Measurements from ENCODE around the gene KLHL26.
"Not testable (repeated sequence)": the region's sequence is repeated elsewhere in the genome, so short reads cannot be mapped to it uniquely, and the experiment has no call there.

Gene KLHL26

DNA sequence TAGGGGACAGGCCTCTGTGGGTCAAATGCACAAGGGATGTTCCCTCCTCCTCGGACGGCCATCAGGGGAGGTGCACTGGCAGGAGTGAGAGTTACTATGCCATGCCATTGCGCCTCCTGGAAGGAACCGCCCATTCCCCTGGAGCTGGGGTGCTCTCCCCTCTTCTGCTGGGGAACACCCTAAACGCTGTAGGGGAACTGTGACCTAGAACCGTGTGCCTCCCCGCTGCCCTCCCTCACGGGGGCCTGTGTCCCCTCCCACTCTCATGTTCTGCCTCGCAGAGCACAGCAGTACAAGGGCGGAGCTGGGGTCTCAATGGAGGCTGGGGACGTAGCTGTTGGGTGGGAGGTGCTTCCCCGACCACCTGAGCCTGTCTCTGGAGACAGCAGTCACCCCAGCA lies 29.5 kb downstream of the KLHL26 start:
- DNase-seq (ENCODE audit: low read depth in 2 of 2), result no peak

DNA sequence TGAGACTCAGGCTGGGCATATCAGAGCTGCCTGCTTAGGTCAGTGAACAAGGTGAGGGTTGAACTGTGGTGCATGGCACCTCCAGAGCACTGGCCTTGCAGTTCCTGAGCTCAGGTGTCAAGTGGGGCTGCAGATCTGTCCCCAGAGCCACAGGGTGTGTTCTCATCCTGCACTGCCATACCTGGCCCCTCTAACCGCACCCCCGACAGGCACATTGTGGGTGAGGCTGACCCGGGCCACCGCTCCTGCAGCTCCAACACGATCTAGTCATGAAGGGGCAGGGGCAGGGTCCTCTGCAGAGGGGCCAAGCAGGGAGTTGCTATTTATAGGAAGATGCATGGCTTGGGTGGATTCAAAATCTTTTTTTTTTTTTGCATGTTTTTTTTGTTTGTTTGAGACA lies 30.0 kb downstream of the KLHL26 start:
- DNase-seq (ENCODE audit: low read depth in 2 of 2), result no peak

DNA sequence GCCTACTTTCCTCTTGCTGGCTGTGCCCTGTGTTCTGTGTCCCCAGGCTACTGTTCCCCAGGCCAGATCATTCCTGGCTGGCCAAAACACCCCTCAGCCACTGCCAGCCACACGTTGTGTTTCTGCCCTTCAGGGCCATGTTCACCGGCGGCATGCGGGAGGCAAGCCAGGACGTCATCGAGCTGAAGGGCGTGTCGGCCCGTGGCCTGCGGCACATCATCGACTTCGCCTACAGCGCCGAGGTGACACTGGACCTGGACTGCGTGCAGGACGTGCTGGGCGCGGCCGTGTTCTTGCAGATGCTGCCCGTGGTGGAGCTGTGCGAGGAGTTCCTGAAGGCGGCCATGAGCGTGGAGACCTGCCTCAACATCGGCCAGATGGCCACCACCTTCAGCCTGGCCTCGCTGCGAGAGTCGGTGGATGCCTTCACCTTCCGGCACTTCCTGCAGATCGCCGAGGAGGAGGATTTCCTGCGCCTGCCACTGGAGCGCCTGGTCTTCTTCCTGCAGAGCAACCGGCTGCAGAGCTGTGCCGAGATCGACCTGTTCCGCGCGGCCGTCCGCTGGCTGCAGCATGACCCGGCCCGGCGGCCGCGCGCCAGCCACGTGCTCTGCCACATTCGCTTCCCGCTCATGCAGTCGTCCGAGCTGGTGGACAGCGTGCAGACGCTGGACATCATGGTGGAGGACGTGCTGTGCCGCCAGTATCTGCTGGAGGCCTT lies 30.9 kb downstream of the KLHL26 start:
- DNase-seq (ENCODE audit: low read depth in 2 of 2), result no peak

GRCh38 chr19:18668252-18668631 lies 31.4 kb downstream of the KLHL26 start:
- no peak for DNase-seq (ENCODE audit: low read depth in 2 of 2)

- no peak for DNase-seq (ENCODE audit: low read depth in 2 of 2)
Measured at GRCh38 chr19:18668744-18669523, 32.1 kb downstream of the KLHL26 start.

DNA sequence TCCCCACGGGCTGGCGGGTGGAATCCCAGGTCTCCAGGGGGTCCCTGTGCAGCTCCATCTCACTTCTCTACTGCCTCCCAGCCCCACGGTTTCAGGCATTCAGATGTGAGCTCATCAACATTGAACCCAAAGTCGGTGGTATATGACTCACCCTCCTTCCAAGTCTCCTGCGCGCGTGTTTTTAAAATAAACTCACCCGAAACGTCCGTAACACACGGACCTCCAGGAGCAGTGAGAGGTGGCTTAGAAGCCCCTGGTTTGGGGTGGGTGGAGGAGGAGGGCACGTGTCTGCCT lies 32.6 kb downstream of the KLHL26 start:
- DNase-seq (ENCODE audit: low read depth in 2 of 2), result no peak

DNA sequence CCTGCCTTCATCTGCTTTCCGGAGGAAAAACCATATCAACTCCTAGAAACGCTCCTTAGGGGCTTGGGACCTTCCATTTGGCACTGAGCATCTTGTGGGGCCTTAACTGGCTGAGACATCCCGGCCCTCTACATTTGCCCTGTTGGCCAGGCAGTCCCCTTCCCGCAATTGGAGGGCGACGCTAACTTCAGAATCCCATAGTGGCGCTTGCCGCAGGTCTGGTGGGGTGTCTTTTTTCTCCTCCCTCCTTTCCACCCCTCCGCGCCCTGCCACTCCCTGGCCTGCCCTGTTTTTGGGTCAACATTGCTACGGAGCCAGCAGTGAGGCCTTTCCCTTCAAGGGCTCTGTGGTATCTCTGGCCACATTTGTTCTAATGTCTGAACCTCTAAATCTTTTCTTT lies 33.1 kb downstream of the KLHL26 start:
- no peak for DNase-seq (ENCODE audit: low read depth in 2 of 2)

- DNase-seq (ENCODE audit: low read depth in 2 of 2), result no peak
Measured at GRCh38 chr19:18670312-18670711, 33.5 kb downstream of the KLHL26 start.

DNA sequence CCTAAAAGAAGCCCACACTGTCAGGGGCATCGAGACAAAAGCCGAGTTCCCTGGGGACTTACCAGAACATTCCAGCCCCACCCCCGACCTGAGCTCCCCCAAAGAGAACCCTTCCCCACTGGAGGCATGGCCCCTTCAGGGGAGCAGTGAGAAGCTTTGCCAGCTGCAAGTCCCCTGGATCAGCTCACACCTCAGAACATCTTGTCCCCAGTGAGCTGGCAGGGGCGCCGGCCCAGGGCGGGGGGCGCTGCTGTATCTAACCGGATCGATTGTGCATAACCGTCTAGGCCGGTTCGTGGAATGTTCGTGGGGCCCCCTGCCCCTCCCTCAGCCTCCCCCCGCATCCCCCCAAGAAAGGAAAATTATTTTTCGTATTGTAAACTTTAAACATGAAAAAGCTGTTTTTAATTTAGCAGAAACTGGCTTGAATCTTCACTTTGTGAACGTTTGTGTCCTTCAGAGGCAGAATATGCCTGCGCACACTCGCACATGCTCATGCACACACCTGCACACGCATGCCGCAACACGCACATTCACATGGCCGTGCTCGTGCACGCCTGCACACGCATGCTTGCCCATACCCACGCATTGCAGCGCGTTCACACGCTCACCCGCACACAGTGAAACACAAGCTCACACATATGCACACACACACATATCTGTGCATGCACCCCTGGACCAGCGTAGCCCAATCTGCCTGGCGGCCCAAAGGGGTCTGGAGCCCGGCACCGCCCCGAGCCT lies 34.6 kb downstream of the KLHL26 start:
- no peak for DNase-seq (ENCODE audit: low read depth in 2 of 2)

DNA sequence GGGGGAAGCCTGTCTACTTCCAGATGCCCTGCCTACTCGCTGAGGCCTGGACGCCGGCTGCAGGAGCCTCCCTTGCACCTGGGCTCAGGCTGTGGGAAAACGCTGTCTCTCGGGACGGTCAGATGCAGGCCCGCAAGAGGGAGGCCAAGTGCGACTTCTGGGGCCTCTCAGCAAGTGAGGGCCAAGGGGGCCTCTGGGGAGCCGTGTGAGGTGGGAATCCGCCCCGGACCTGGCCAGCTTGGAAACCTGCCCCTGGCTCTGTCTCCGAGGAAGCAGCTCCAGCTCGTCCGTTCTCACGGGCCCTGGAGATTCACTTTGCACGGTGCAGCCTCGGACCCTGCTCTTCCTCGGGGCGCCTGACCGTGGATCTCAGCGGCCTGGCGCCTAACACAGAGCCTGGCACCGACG lies 35.2 kb downstream of the KLHL26 start:
- DNase-seq (ENCODE audit: low read depth in 2 of 2), result no peak

DNA sequence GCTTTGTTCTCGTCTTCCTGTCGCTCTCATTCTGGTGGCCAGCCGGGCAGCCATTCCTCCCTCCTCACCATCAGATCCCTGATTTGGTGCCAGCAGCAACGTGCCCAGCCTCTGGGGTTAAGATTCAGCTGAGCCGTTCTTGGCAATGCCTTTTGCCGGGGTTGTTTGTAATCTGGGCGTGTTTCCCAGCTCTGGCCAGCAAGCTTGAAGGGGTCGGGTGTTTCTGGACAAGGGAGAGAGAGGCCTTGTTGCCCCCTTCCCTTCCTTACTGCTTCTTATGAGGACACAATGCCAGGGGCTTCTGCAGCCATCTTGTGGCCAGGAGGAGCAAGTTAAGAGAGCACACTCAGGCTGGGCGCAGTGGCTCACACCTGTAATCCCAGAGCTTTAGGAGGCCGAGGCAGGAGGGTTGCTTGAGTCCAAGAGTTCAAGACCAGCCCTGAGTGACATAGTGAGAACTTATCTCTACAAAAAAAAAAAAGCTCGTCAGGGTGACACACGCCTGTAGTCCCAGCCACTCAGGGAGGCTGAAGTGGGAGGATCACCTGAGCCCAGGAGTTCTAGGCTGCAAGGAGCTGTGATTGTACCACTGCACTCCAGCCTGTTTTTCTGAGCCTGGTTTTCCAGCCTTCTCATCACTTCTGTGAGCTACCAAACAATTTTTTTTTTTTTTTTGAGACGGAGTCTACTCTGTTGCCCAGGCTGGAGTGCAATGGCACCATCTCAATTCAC lies 35.9 kb downstream of the KLHL26 start:
- no peak for DNase-seq (ENCODE audit: low read depth in 2 of 2)

- no peak for DNase-seq (ENCODE audit: low read depth in 2 of 2)
Measured at GRCh38 chr19:18674616-18675015, 37.8 kb downstream of the KLHL26 start.

- no peak for DNase-seq (ENCODE audit: low read depth in 2 of 2)
Measured at GRCh38 chr19:18675779-18676178, 39.0 kb downstream of the KLHL26 start.

DNA sequence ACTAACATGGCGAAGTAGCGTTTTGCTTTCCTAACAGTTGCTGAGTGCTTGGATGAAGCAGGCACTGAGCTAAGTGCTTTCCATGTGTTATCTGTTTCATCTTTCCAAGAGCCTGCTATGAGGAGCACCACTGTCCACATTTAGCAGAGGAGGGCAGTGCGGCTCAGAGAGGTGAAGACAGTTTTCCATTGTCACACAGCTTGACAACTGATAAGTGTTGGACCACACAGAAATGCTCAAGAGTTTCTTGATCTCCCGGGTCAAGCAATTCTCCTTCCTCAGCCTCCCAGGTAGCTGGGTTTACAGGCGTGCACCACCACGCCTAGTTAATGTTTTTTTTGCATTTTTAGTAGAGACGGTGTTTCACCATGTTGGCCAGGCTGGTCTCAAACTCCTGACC lies 39.9 kb downstream of the KLHL26 start:
- DNase-seq (ENCODE audit: low read depth in 2 of 2), result no peak

DNA sequence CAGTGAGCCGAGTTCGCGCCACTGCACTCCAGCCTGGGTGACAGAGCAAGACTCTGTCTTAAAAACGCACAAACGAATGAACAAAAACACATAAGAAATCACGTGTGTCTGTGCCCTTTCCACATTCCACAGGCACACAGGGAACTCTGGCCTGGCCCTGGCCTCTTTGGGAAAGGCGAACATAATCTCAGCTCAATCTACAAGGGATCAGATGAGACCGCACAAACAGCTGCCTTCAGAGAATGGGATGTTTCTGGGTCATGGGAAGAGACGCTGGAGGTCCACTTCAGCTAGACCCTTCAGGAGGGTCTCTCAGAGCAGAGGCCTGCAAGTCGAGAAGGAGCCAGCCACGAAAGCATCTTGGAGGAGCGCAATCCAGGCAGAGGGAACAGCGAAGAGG lies 40.3 kb downstream of the KLHL26 start:
- DNase-seq (ENCODE audit: low read depth in 2 of 2), result no peak

- DNase-seq (ENCODE audit: low read depth in 2 of 2), result not testable (repeated sequence)
Measured at GRCh38 chr19:18680148-18680547, 43.3 kb downstream of the KLHL26 start.

GRCh38 chr19:18682807-18683108 lies 45.9 kb downstream of the KLHL26 start:
- DNase-seq (ENCODE audit: low read depth in 2 of 2), result no peak

GRCh38 chr19:18683109-18683957 lies 46.5 kb downstream of the KLHL26 start, which contains the start of gene CRTC1:
TSS of gene CRTC1 (plus strand) at chr19:18683680. CDS start at chr19:18683703, 23 bp downstream.
- DNase-seq (ENCODE audit: low read depth in 2 of 2), result peak; percentile 88 to 92

DNA sequence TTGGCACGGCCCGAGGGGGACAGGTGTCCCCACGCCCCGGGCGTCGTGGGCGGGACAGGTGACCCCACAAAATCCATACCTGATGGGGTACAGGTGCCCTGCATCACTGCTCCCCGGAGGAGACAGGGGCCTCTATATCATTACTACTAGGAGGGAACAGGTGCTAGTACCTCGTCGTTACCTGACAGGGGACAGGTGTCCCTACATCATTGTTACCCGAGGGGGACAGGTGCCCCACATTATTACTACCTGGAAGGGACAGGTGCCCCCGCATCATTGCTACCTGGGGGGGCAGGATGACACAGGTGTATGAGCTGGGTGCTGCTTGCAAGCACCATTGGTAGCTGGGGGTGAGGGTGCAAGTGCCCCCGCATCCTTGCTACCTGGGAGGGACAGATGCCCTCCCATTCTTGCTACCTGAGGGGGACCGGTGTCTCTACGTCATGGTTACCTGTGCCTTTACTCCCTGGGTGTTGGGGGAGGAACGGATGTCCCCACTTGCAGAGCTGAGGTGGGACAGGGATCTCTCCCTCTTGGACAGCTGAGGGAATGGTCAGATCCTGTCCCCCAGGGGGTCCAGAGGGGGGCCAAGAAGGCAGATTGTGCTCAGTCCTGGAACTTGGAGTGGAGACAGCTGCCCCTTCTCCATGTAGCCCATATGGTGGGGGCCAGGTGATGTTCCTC lies 47.3 kb downstream of the KLHL26 start:
- no peak for DNase-seq (ENCODE audit: low read depth in 2 of 2)

GRCh38 chr19:18684642-18684993 lies 47.8 kb downstream of the KLHL26 start:
- DNase-seq (ENCODE audit: low read depth in 2 of 2), result no peak
